H1 (cell line): ENCODE results near the gene NEGR1. TPM values are rescaled to one million over a fixed set of nuclear protein-coding genes. Genes with fewer than 3 reads are reported as not detected.

Experiments
- E2F6 ChIP-seq: IDR thresholded peaks from 2 replicates; pipeline ENCODE4 v1.6.1; 2012; ENCODE audit warnings: inconsistent platforms
- SAP30 ChIP-seq: fragments of 300-600 bp; sonication (generic); IDR thresholded peaks from 2 replicates; pipeline ENCODE4 v1.7.1; 2012; ENCODE audit warnings: low read length, moderate library complexity, mild to moderate bottlenecking, inconsistent platforms; ENCODE audit not compliant: insufficient read depth, insufficient replicate concordance
- TCF12 ChIP-seq: IDR thresholded peaks from 2 replicates; pipeline ENCODE4 v1.6.1; 2011; ENCODE audit warnings: low read depth, mild to moderate bottlenecking, low read length
- ZNF274 ChIP-seq: IDR thresholded peaks from 2 replicates; pipeline ENCODE4 v1.7.0; 2012; ENCODE audit warnings: low read length, borderline replicate concordance; ENCODE audit errors: extremely low read depth
- polyA plus RNA-seq, 7 experiments: library from polyadenylated mRNA; depleted of rRNA in 3 of 7; stranded (reverse) in 5 of 7; unstranded in 2 of 7; fragments of >200 nt in 5 of 7; fragments of 200-250 nt in 2 of 7; gene quantifications; 1 replicate in 5 of 7; 2 replicates in 1 of 7; 4 replicates in 1 of 7; pipeline versions ENCODE4 v1.2.1 to v1.2.3, GENCODE V29; 2011 to 2013; ENCODE audit warnings: missing spikeins in 2 of 7, mixed read lengths in 2 of 7
- total RNA-seq: library from RNA; stranded (reverse); fragmentation: NEBNext Ultra II Directional; extraction: Animal tissue kit (Norgen Biotek cat#: 25700); gene quantifications from 2 replicates; pipeline ENCODE4 v1.2.1, GENCODE V29; 2021
- TF ChIP-seq, protein P1 (sequence below): fragments of 300-600 bp; sonication (generic); IDR thresholded peaks from 2 replicates; pipeline ENCODE4 v1.7.1; 2012; ENCODE audit warnings: low read length, moderate library complexity, mild to moderate bottlenecking, inconsistent platforms; ENCODE audit not compliant: insufficient replicate concordance

NEGR1 gene
- total and polyA plus RNA-seq, 2 of the 8 experiments (the other 6 are each of a cell fraction or from before 2014, with no cell fraction given): 0.71 to 1.3 TPM

- TF ChIP-seq, protein P1, sequence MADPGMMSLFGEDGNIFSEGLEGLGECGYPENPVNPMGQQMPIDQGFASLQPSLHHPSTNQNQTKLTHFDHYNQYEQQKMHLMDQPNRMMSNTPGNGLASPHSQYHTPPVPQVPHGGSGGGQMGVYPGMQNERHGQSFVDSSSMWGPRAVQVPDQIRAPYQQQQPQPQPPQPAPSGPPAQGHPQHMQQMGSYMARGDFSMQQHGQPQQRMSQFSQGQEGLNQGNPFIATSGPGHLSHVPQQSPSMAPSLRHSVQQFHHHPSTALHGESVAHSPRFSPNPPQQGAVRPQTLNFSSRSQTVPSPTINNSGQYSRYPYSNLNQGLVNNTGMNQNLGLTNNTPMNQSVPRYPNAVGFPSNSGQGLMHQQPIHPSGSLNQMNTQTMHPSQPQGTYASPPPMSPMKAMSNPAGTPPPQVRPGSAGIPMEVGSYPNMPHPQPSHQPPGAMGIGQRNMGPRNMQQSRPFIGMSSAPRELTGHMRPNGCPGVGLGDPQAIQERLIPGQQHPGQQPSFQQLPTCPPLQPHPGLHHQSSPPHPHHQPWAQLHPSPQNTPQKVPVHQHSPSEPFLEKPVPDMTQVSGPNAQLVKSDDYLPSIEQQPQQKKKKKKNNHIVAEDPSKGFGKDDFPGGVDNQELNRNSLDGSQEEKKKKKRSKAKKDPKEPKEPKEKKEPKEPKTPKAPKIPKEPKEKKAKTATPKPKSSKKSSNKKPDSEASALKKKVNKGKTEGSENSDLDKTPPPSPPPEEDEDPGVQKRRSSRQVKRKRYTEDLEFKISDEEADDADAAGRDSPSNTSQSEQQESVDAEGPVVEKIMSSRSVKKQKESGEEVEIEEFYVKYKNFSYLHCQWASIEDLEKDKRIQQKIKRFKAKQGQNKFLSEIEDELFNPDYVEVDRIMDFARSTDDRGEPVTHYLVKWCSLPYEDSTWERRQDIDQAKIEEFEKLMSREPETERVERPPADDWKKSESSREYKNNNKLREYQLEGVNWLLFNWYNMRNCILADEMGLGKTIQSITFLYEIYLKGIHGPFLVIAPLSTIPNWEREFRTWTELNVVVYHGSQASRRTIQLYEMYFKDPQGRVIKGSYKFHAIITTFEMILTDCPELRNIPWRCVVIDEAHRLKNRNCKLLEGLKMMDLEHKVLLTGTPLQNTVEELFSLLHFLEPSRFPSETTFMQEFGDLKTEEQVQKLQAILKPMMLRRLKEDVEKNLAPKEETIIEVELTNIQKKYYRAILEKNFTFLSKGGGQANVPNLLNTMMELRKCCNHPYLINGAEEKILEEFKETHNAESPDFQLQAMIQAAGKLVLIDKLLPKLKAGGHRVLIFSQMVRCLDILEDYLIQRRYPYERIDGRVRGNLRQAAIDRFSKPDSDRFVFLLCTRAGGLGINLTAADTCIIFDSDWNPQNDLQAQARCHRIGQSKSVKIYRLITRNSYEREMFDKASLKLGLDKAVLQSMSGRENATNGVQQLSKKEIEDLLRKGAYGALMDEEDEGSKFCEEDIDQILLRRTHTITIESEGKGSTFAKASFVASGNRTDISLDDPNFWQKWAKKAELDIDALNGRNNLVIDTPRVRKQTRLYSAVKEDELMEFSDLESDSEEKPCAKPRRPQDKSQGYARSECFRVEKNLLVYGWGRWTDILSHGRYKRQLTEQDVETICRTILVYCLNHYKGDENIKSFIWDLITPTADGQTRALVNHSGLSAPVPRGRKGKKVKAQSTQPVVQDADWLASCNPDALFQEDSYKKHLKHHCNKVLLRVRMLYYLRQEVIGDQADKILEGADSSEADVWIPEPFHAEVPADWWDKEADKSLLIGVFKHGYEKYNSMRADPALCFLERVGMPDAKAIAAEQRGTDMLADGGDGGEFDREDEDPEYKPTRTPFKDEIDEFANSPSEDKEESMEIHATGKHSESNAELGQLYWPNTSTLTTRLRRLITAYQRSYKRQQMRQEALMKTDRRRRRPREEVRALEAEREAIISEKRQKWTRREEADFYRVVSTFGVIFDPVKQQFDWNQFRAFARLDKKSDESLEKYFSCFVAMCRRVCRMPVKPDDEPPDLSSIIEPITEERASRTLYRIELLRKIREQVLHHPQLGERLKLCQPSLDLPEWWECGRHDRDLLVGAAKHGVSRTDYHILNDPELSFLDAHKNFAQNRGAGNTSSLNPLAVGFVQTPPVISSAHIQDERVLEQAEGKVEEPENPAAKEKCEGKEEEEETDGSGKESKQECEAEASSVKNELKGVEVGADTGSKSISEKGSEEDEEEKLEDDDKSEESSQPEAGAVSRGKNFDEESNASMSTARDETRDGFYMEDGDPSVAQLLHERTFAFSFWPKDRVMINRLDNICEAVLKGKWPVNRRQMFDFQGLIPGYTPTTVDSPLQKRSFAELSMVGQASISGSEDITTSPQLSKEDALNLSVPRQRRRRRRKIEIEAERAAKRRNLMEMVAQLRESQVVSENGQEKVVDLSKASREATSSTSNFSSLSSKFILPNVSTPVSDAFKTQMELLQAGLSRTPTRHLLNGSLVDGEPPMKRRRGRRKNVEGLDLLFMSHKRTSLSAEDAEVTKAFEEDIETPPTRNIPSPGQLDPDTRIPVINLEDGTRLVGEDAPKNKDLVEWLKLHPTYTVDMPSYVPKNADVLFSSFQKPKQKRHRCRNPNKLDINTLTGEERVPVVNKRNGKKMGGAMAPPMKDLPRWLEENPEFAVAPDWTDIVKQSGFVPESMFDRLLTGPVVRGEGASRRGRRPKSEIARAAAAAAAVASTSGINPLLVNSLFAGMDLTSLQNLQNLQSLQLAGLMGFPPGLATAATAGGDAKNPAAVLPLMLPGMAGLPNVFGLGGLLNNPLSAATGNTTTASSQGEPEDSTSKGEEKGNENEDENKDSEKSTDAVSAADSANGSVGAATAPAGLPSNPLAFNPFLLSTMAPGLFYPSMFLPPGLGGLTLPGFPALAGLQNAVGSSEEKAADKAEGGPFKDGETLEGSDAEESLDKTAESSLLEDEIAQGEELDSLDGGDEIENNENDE: no peak
- no peak for TF ChIP-seq ZNF274
- no peak for TF ChIP-seq E2F6
- no peak for TF ChIP-seq TCF12
- TF ChIP-seq SAP30: no peak
These were observed 652.3 kb downstream of the NEGR1 start (continued) for GRCh38 chr1:71630073-71630472.
